Trophoblast cell (in vitro differentiated cells and primary cell): ENCODE data around the gene RLBP1.
A peak's percentile ranks its signal among the peaks of the same experiment; 100 is the strongest.
"Not testable (repeated sequence)": the region's sequence is repeated elsewhere in the genome, so short reads cannot be mapped to it uniquely, and the experiment has no call there.

ENCODE experiments used
- DNase-seq, 2 donors: peaks; one replicate each; pipeline ENCODE4 v3.0.0-alpha.2; 2016
- H2AFZ ChIP-seq: 2 replicates; pipeline ENCODE4 v1.6.1; 2013; ENCODE audit warnings: low read length, moderate library complexity, mild to moderate bottlenecking; ENCODE audit not compliant: insufficient read depth, poor library complexity
- H2AK5ac ChIP-seq: 2 replicates; pipeline ENCODE4 v1.6.1; 2013; ENCODE audit warnings: mild to moderate bottlenecking, low read length
- H2BK120ac ChIP-seq: 2 replicates; pipeline ENCODE4 v1.6.1; 2013; ENCODE audit warnings: low read length, mild to moderate bottlenecking, moderate library complexity; ENCODE audit not compliant: insufficient read depth, poor library complexity
- H2BK12ac ChIP-seq: 2 replicates; pipeline ENCODE4 v1.6.1; 2013; ENCODE audit warnings: mild to moderate bottlenecking, low read length, moderate library complexity
- H2BK5ac ChIP-seq: 2 replicates; pipeline ENCODE4 v1.6.1; 2013; ENCODE audit warnings: low read length, low read depth, moderate library complexity, mild to moderate bottlenecking; ENCODE audit not compliant: poor library complexity
- H3K14ac ChIP-seq: 2 replicates; pipeline ENCODE4 v1.6.1; 2013; ENCODE audit warnings: mild to moderate bottlenecking, low read length
- H3K18ac ChIP-seq: 2 replicates; pipeline ENCODE4 v1.6.1; 2013; ENCODE audit warnings: mild to moderate bottlenecking, low read length
- H3K23ac ChIP-seq: 2 replicates; pipeline ENCODE4 v1.6.1; 2013; ENCODE audit warnings: low read length
- H3K27ac ChIP-seq: 2 replicates; pipeline ENCODE4 v1.5.1; 2013; ENCODE audit warnings: low read depth, mild to moderate bottlenecking, inconsistent platforms, low read length, moderate library complexity
- H3K27me3 ChIP-seq: 2 replicates; pipeline ENCODE4 v1.6.1; 2013; ENCODE audit warnings: inconsistent platforms, mild to moderate bottlenecking, low read length, moderate library complexity; ENCODE audit not compliant: insufficient read depth
- H3K36me3 ChIP-seq, 2 experiments: 1 replicate in 1 of 2; 2 replicates in 1 of 2; pipeline ENCODE4 v1.6.1; 2013; ENCODE audit warnings: low read length in 2 of 2, mild to moderate bottlenecking in 2 of 2, moderate library complexity in 1 of 2; ENCODE audit not compliant: insufficient read depth in 2 of 2, control insufficient read depth in 1 of 2
- H3K4ac ChIP-seq: 2 replicates; pipeline ENCODE4 v1.6.1; 2013; ENCODE audit warnings: low read depth, mild to moderate bottlenecking, low read length, moderate library complexity
- H3K4me1 ChIP-seq, 2 experiments: 1 replicate in 1 of 2; 2 replicates in 1 of 2; pipeline ENCODE4 v1.6.1; 2013; ENCODE audit warnings: low read length in 2 of 2, mild to moderate bottlenecking in 2 of 2, moderate library complexity in 1 of 2; ENCODE audit not compliant: insufficient read depth in 2 of 2, control insufficient read depth in 1 of 2
- H3K4me2 ChIP-seq: 2 replicates; pipeline ENCODE4 v1.6.1; 2013; ENCODE audit warnings: inconsistent platforms, mild to moderate bottlenecking, low read length, moderate library complexity
- H3K4me3 ChIP-seq: 2 replicates; pipeline ENCODE4 v1.5.1; 2013; ENCODE audit warnings: mild to moderate bottlenecking, low read depth, low read length, inconsistent platforms
- H3K79me1 ChIP-seq: one replicate; pipeline ENCODE4 v1.6.1; 2013; ENCODE audit warnings: low read length
- H3K79me2 ChIP-seq: 2 replicates; pipeline ENCODE4 v1.6.1; 2013; ENCODE audit warnings: low read length, mild to moderate bottlenecking; ENCODE audit not compliant: control insufficient read depth, insufficient read depth, poor library complexity
- H3K9ac ChIP-seq: 2 replicates; pipeline ENCODE4 v1.6.1; 2013; ENCODE audit warnings: mild to moderate bottlenecking, low read length
- H3K9me3 ChIP-seq: 2 replicates; pipeline ENCODE4 v1.6.1; 2013; ENCODE audit warnings: low read depth, mild to moderate bottlenecking, control low read depth, inconsistent platforms, low read length; ENCODE audit not compliant: insufficient read depth
- H4K12ac ChIP-seq: 2 replicates; pipeline ENCODE4 v1.6.1; 2013; ENCODE audit warnings: low read depth, mild to moderate bottlenecking, low read length, moderate library complexity
- H4K8ac ChIP-seq: 2 replicates; pipeline ENCODE4 v1.6.1; 2013; ENCODE audit warnings: low read depth, mild to moderate bottlenecking, low read length, moderate library complexity
- H4K91ac ChIP-seq: one replicate; pipeline ENCODE4 v1.6.1; 2013; ENCODE audit warnings: low read depth, mild to moderate bottlenecking, low read length, moderate library complexity
- WGBS: extraction: QIAGEN DNeasy Blood & Tissue Kit; methylation state at CpG from one replicate; pipeline ENCODE4 v1.1.7; 2013; ENCODE audit warnings: missing lambda C conversion rate; ENCODE audit not compliant: insufficient read length, insufficient coverage; ENCODE audit errors: extremely low coverage; 5-methylcytosine and 5-hydroxymethylcytosine counted together

The RLBP1 gene

GRCh38 chr15:89244574-89244903, 23.2 kb upstream of the RLBP1 start:
- peak overlapping the region; percentile 7 for H4K12ac ChIP-seq
- H3K79me2 ChIP-seq, result peaks cover 6% of the 10 kb centered on the region
- peak overlapping the region; percentile 15 for H4K8ac ChIP-seq
- H3K9ac ChIP-seq, result peak overlapping the region; percentile 73
- peaks cover 2% of the 10 kb centered on the region for H3K9me3 ChIP-seq
- H2BK12ac ChIP-seq, result no peak overlapping the region
- H3K14ac ChIP-seq, result no peak overlapping the region
- H3K79me1 ChIP-seq, result peaks cover 6% of the 10 kb centered on the region
- WGBS, result no CpG with 5 or more reads among the region's 6 CpGs
- H2BK120ac ChIP-seq, result no peak overlapping the region
- peak overlapping the region; percentile 76 for H2AFZ ChIP-seq
- H3K4ac ChIP-seq, result no peak overlapping the region
- H3K23ac ChIP-seq, result no peak overlapping the region
- H3K4me2 ChIP-seq, result peak overlapping the region; percentile 75
- peak overlapping the region; percentile 89 for H3K4me3 ChIP-seq
- no peak overlapping the region for H3K27ac ChIP-seq
- no peak overlapping the region for H2AK5ac ChIP-seq
- no peak for DNase-seq
- H3K4me1 ChIP-seq, result peaks cover 0 to 2% of the 10 kb centered on the region in 2 experiments
- H2BK5ac ChIP-seq, result peak overlapping the region; percentile 32
- H3K27me3 ChIP-seq, result no peaks in the 10 kb centered on the region
- H4K91ac ChIP-seq, result no peak overlapping the region
- H3K18ac ChIP-seq, result peak overlapping the region; percentile 24
- peaks cover 5% of the 10 kb centered on the region in 2 experiments for H3K36me3 ChIP-seq

- peak within 1 kb of the TSS; percentile 89 for H3K4me3 ChIP-seq
- H3K27me3 ChIP-seq, result no peaks in the 10 kb centered on the region
- peaks cover 0 to 2% of the 10 kb centered on the region in 2 experiments for H3K4me1 ChIP-seq
- H2BK5ac ChIP-seq, result peak within 1 kb of the TSS; percentile 32
- peak within 1 kb of the TSS; percentile 76 for H2AFZ ChIP-seq
- peak within 1 kb of the TSS; percentile 73 for H3K9ac ChIP-seq
- no CpG with 5 or more reads among the region's 69 CpGs for WGBS
- peak within 1 kb of the TSS; percentile 63 for H4K8ac ChIP-seq
- H2BK120ac ChIP-seq, result peak within 1 kb of the TSS; percentile 3
- no peak within 1 kb of the TSS for H3K23ac ChIP-seq
- H2AK5ac ChIP-seq, result no peak within 1 kb of the TSS
- no peak within 1 kb of the TSS for H3K27ac ChIP-seq
- peaks cover 6% of the 10 kb centered on the region for H3K79me2 ChIP-seq
- peak within 1 kb of the TSS; percentile 49 for H3K14ac ChIP-seq
- peaks cover 2% of the 10 kb centered on the region for H3K9me3 ChIP-seq
- H3K36me3 ChIP-seq, result peaks cover 0 to 1% of the 10 kb centered on the region in 2 experiments
- peak within 1 kb of the TSS; percentile 13 for H3K4ac ChIP-seq
- H3K4me2 ChIP-seq, result peak within 1 kb of the TSS; percentile 75
- H4K12ac ChIP-seq, result peak within 1 kb of the TSS; percentile 31
- peaks cover 6% of the 10 kb centered on the region for H3K79me1 ChIP-seq
- peak; percentile 92 to 96 for DNase-seq
- peak within 1 kb of the TSS; percentile 40 for H4K91ac ChIP-seq
- no peak within 1 kb of the TSS for H2BK12ac ChIP-seq
- peak within 1 kb of the TSS; percentile 24 for H3K18ac ChIP-seq
Measured at GRCh38 chr15:89243691-89244573, 22.6 kb upstream of the RLBP1 start, which contains the start of gene FANCI. Gene FANCI, plus strand, starts transcription at chr15:89243979. Its CDS starts 3,669 bp downstream, at chr15:89247648.

GRCh38 chr15:89243046-89243690, 21.8 kb upstream of the RLBP1 start:
- H3K4me1 ChIP-seq, result peaks cover 0 to 2% of the 10 kb centered on the region in 2 experiments
- H3K4ac ChIP-seq, result no peak overlapping the region
- peak overlapping the region; percentile 89 for H3K4me3 ChIP-seq
- peak overlapping the region; percentile 27 for H2AFZ ChIP-seq
- H3K9me3 ChIP-seq, result peaks cover 2% of the 10 kb centered on the region
- H3K23ac ChIP-seq, result no peak overlapping the region
- H3K4me2 ChIP-seq, result peak overlapping the region; percentile 75
- peak overlapping the region; percentile 40 for H4K91ac ChIP-seq
- H2BK5ac ChIP-seq, result no peak overlapping the region
- no peak overlapping the region for H3K9ac ChIP-seq
- peaks cover 6% of the 10 kb centered on the region for H3K79me2 ChIP-seq
- H2AK5ac ChIP-seq, result no peak overlapping the region
- H3K36me3 ChIP-seq, result no peaks in the 10 kb centered on the region
- no peaks in the 10 kb centered on the region for H3K27me3 ChIP-seq
- peak overlapping the region; percentile 31 for H4K12ac ChIP-seq
- WGBS, result no CpG with 5 or more reads among the region's 20 CpGs
- peak overlapping the region; percentile 1 for H2BK120ac ChIP-seq
- peak overlapping the region; percentile 13 for H3K18ac ChIP-seq
- no peak overlapping the region for H2BK12ac ChIP-seq
- peak overlapping the region; percentile 63 for H4K8ac ChIP-seq
- H3K79me1 ChIP-seq, result peaks cover 6% of the 10 kb centered on the region
- no peak for DNase-seq
- peak overlapping the region; percentile 49 for H3K14ac ChIP-seq
- H3K27ac ChIP-seq, result no peak overlapping the region

- H4K91ac ChIP-seq, H2BK120ac ChIP-seq, H4K12ac ChIP-seq, H3K18ac ChIP-seq, H3K36me3 ChIP-seq, H3K4me1 ChIP-seq, H3K23ac ChIP-seq, H3K9ac ChIP-seq, H3K4ac ChIP-seq, H3K79me2 ChIP-seq, H4K8ac ChIP-seq, H3K27me3 ChIP-seq, H2BK5ac ChIP-seq, H3K27ac ChIP-seq, H2AK5ac ChIP-seq, H2BK12ac ChIP-seq, H3K79me1 ChIP-seq, H3K4me3 ChIP-seq, H3K9me3 ChIP-seq, DNase-seq, H2AFZ ChIP-seq, H3K4me2 ChIP-seq, H3K14ac ChIP-seq: not testable (repeated sequence)
- no CpG with 5 or more reads among the region's 12 CpGs for WGBS
Measured at GRCh38 chr15:89239883-89240810, 18.8 kb upstream of the RLBP1 start.
